NCI-H526 treated with DMSO at 0.1 percent for 48 hours (cell line): ENCODE measurements around the gene VWC2L.

ENCODE experiments used
- DNase-seq: peaks from one replicate; lab custom pipeline; 2025; lab: John Stamatoyannopoulos, UW

The VWC2L gene

DNA sequence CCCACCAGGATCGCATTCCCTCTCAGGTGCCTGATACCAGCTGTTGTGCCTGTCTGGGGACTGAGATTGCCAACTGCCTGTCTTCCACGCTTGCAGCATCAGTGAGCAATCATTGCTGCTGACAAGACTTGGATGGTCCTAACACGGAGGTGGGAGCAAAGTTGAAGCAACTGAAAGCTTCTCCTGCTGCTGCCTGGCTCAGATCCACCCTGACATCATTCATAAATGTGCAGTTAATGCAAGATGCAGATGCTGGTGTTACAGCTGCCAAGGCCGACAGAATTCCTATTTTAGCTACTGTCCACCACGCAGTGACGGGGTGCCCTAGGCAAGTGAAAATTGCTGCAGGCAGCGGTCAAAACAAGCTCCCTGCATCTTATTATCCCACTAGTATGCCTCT lies 131.4 kb downstream of the VWC2L start:
- DNase-seq = no peak

DNA sequence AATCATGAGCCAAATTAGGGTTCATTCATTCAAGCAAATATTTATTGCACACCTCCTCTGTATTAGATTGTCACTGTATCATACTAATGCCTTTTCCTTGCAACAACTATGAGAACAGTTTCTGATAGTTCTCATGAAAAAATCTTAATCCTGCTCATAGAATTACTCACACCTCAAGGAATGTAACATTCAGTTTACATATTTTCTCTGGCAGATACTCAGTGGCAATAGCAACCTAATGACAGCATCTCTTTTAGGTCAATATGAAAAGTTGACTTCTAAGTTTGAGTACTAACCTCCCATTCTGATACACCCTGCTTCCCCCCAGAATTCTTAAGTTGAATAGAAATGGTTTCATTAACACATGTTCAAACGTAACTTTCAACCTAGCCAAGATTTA lies 132.0 kb downstream of the VWC2L start:
- no peak for DNase-seq

DNA sequence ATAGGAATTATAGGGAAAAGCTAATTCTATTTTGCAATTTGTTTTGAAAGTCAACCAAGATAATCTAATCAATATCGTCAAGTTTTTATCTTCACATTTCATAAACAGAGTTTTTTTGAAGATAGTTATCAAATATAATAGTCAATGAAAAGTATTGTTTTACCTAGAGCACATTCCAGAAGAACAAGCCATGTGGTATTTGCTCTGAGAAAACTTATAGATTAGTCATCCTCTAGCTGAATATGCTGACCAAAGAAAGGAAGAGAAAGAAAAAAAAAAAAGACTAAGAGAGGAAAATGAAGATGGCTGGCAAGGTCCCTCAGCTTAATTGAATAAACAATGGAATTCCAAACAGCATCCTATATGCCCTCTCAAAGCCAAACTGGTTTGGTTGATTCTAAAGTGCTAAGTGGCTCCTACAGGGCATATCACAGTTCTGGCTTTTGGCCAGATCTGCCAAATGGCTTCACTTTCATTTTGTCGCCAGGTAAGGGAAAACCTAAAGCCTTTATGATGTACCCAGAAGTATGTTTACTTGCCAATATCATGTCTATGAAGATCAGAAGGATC lies 132.6 kb downstream of the VWC2L start:
- DNase-seq = no peak

DNA sequence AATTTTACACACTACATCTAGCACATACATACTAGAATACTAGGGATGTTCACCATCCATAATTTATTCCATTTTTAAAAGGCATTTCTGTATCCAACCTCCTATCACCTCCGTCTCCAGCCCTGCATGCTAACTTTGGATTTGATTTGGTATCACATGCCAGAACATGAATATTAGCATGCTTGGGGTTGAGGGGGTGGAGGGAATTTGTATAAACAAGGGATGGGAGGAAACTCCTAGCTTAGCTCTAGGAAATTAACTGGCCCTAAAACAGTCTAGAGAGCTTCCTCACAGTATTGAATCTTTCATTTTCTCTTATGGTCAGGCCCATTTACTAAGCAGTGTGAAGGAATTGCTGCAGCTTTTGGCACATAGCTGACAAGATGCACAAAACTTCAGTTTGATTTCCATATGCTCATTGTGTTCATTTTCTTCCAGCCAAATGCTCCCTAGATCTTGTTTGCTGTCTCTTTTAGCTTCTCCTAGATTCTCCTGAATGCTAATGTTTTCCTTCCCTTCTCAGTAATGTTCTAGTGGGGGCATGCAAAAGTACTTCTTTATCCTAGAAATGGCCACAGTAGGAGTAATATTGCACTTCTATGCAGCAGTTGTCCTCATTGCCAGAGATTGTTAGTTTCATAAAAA lies 135.2 kb downstream of the VWC2L start:
- DNase-seq = no peak

DNA sequence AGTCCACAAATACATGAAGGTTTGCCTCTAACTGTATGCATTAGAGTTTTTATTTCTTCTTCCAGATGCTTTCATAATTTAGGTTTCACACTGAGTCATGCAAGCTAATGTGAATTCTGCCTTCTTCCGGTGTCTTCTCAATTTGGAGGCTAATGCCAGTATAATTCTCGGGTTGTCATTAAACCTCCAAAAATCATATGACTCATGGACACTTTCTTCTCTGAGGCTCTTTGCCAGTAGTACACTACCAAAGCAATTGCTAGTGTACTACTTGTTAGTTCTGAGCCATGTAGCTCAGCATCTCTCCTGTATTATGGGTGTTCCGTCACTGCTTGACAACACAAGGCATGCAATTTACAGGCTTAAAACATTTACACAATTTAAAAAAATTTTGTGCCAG lies 137.1 kb downstream of the VWC2L start:
- DNase-seq = no peak

DNA sequence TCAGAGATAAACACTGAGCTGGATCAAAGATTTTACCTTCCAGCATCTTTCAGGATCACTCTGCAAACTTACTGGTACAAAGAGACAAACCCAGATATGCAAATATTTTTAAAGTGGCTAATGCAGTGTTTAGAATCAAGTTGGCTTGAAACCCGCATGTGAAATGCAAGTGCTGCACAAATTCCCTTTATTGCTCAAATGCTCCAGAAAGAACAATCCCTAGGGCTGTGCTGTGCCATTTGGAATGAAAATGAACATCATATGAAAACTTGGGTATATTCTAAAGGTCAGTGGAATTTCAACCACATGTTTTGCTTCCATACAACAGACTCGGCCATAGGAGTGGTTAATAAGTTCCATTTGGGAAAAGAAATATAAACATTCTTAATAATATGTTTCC lies 139.1 kb downstream of the VWC2L start:
- DNase-seq = no peak

DNA sequence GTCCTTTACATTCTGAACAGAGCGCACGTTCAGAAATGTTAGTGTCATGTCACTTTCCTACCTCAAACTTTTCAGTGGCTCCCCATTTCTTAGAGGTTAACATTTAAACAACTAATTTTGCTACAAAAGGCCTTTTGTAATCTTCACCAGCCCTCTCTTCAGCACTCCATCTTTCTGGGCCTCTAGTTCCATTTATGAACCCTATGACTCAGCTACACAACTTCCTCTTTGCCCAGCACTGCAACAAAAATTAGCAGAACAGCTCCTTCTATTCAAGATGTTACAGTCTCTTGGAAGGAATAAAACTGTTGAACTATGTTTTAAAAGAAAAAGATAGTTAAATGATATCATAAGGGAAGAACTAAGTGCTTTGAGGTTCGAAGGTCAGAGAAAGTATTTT lies 139.9 kb downstream of the VWC2L start:
- no peak for DNase-seq

DNA sequence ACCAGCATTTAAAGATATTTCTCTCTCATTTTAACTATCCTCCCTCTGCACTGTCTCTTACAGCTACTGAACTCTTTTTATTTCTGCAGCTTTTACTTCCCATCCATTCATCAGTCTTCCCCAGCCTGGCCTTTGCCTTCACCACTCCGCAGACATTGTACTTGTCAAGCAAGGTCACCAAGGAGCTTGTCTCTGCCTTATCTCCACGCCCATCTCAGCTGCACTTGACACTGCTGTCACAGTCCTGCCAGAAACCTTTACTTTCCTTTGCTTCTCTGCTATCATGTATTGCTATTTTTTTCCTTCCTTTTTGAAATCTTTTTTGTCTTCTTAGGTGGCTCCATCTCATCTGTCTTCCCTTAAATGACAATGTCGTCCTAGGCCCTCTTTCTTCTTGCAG lies 147.0 kb downstream of the VWC2L start:
- DNase-seq = no peak

DNA sequence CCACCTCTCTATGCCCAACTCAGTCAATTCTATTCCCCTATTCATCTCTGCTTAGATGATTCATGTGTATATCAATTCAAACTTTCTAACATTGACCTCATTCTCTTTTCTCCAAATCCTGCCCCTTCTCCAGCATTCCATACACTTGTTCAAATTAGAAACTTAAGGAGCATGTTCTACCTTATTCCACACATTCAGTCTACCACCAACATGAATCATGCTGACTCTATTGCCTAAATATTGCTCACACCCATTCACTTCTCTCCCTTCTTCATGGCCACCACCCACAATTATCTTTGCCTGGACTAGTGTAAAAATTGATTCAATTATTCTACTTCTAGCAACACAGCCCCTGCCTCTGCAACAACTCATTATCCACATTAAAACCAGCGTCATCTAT lies 147.5 kb downstream of the VWC2L start:
- no peak for DNase-seq

DNA sequence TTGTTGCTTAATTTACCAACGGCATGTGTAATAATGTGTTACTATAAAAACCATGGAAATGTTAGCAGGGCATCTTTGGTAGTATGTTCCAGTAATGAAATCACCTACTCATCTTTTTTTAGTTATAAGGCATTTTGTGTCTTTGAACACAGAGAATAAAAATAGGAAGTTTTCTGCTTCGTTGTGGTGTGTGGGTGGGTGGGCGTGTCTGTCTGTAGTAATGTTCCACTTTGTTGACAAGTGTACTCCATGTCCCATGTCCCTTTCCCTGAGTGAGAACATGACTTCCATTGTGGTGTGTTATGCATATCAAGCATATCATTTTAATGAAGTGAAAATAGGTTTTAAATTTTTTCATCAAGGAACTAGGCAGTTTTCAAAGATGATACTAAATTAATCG lies 149.3 kb downstream of the VWC2L start:
- no peak for DNase-seq

DNA sequence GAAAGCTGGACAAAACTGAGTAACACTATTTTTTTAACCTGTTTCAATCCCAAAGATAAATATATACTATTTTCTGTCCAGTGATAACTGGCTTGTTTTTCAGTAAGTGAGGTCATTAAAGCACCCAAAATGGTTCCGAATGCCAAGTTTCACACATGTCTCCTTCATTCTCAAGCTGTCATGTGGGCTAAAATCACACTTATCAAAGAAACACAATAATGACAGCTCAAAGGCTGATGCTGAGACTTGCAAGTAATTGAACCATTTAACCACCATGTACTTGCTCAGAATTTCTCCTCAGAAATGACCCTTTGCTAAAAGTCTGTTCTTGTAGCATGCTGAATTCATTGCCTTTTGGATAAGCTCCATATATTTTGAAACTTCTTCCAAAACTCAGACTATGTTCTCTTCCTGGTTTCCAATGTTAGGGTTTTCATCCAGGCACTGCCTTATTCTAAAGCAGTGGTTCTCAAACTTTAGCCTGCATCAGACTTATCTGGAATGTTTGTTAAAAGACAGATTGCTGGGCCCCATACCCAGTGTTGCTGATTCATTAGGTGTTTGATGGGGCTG lies 149.8 kb downstream of the VWC2L start:
- no peak for DNase-seq

DNA sequence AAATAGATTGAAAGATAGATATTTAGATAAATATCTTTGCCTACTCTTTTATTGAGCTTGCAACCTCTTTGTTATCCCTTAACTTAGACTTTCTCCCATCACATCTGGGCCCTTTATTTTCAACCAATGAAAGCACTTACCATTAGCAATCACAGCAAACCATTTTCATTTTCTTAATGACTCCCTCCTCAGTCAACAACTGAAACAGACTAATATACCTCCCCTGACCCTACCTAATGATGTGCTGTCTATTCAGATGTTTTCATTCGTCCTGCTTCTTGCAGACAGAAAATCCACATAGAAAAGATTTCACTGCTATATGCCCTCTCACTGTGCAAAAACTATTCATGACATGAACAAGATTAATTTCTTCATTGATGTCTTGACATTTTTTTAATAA lies 154.4 kb downstream of the VWC2L start:
- DNase-seq = no peak

DNA sequence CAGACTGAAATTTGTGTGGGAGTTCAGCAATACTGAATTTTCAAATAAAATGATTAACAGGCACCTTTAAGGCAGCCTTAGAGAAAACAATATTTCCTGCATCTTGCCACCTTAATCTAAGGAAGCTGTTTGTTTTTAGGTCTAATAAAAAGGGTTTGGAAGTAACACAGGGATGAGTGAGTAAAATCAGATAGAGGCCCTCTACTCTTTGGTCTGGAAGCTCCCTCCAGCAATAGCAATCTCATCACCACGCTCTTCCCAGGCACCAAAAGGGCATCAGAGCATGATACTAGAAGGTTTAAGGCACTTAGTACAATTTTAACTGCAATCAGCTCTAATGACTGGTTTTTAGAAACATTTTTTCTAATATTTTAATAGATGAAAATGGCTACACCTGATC lies 155.6 kb downstream of the VWC2L start:
- DNase-seq = no peak

DNA sequence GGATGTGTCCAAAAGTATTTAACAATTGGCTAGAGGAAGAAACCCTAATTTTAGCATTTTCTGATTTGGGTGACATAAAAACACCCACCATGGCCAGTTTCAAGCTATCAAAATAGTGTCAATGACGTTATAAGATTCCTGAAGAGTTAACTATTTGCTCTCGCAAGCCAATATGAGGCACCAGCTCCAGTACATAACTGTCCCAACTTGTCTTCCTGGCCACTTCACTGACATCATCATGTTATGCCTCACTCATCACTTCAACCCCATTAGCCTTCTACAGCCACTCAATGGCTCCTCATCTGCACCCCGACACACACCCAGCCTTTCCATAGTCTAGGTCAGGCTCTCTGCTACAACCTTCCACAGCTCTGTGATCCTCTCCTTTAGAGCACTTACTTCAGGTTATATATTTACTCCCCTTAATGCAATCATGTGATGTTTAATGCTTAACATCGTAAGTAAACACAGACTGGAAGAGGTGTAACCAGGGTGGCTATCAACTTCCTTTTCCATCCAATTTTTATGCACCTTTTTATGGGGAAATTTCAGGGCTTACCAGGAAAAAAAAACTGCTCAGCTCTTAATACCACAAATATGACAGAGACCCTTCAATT lies 158.7 kb downstream of the VWC2L start:
- DNase-seq = no peak

DNA sequence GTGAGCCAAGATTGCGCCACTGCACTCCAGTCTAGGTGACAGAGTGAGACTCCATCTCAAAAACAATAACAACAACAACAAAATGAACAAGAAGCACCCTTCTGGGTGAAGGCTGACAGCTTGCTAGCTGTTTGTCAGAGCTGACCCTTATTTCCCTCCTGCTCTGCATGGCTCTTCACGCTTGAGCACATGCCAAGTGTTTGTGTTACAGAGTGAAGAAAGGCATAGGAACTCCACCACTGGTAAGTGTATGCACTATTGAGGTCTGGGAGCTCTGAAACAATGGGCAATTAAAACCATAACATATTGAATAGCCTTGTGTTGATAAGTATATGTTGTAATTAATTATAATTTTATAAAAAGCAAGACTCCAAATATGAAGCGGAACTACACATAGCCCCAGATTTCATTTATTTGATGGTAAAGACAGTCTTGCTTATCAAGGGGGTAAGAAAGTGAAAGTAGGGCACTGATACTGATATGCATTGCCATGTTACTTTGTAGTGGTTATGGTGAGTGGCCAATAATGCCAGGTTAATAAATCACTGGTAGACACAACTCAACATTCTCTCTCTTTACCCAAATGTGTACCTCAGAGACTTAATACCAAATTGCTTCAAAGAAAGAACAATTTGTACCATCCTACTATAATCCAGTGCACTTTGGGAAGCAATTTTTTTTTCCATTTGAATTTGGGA lies 163.4 kb downstream of the VWC2L start:
- DNase-seq = no peak

DNA sequence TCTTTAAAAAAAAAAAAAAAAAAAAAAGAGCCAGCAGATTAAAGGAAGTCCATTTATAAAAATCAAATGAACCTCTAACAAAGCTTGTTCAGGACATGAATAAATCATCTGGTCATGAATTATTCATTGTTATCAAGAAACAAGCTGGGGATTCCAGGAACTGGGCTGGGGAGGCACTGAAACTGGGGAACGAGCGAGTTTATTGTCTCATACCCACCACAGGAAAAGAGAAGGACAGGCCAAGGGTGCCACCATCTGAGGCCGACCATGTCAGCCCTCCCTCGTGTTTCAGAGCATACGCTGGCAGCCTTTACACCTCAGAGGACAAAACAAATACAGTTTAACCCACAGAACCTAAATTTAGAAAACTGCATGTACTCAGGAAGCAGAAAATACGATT lies 164.2 kb downstream of the VWC2L start:
- no peak for DNase-seq

DNA sequence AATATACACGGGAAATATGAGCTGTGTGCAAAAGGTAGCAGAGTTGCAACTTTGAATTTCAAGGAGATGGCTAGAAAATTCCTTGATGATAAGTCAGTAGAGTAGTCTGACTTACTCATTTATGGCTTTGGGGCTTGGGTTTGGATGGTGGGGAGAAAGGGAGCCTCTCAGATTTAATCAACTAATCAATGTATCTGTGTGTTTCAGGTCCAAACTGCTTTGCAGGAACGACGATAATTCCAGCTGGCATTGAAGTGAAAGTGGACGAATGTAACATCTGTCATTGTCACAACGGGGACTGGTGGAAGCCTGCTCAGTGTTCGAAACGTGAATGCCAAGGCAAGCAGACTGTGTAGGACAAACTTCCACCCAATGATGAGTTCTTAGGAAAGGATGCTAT lies 164.6 kb downstream of the VWC2L start:
- no peak for DNase-seq

DNA sequence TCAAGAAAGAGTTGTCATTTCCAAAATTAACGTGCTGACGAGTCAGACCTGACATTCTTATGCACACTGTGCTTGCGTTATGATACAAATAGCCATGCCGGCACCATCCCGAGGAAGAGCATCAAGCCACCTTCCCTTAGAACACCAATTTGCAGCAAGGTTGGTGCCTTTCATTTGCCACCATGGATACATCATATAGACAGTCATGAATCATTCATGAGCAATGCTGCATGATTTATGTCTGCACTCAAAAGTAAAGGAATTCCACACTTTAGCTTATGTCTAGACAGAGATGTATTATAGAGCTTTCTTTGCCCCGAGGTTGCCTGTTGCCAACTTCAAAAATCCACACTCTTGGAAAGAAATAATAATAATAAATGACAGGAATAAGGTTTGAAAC lies 166.9 kb downstream of the VWC2L start:
- no peak for DNase-seq

DNA sequence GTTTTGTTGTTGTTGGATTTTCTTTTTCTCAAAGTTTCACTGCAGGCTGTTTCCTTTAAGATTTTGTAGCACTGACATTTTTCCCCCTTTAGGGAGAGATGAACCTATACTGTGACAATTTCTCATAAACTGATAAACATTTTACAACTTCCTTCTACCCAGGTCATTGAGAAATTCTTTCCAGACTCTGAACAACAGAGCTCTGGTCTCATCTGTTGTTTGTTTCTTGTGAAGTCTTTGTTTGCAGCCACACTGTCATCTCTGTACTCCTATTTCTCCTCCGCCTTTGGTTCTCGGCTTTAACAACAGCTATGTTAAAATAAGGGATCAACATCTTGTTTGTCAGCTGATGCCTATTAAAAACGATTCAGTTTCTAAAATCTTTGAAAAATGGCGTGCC lies 167.6 kb downstream of the VWC2L start:
- DNase-seq = no peak

DNA sequence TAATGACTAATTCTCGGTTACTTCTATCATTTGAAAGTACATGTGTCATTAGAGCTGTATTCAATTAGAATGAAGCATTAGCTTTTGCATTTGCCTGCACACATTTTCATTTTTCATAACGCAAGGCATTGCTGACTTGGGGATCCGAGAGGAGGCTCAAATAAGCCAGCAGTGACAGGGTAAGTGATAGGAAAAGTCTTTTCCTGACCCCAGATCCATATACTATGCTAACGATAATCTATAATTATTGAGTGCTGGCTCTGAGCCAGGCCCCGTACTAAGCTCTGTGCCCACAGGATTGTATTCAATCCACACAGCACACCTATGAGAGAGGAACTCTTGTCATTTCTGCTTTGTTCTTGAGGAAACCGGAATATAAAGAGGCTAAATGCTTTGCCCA lies 168.2 kb downstream of the VWC2L start:
- no peak for DNase-seq

DNA sequence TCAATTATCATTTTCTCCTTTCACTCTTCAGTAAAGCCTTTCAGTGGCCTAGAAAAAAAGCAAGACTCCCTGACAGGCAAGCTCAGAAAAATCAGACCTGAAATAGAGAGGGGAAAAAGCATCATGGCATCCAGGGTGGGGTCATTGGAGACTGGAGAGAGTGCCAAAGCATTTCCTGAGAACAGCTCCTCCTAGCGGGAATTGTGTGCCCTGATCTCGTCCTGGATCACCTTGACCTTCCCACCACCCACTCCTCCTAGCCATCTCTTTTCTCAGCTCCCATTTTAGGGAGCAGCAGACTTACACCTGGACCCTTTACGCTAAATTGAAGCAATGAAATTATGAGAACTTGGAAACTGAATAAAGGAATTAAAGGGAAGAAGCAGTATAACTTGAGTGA lies 176.6 kb downstream of the VWC2L start:
- no peak for DNase-seq

DNA sequence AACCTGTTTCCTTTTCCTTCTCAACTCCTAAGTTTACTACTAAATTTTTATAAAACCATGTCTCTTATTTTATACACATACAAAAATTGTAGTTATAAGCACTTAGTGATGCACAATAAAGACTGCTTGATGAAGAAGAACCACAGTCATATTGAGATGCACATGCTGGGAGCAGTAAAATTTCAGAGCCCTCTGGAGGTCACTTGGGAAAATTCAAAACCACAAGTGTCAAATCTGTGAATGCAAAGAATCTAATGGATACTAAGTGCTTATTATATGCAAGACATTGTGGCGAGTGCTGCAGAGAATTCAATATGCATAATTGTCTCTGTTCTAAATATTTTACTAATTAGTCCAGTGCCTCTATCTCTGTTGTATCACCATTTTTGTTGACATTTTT lies 180.5 kb downstream of the VWC2L start:
- DNase-seq = no peak

DNA sequence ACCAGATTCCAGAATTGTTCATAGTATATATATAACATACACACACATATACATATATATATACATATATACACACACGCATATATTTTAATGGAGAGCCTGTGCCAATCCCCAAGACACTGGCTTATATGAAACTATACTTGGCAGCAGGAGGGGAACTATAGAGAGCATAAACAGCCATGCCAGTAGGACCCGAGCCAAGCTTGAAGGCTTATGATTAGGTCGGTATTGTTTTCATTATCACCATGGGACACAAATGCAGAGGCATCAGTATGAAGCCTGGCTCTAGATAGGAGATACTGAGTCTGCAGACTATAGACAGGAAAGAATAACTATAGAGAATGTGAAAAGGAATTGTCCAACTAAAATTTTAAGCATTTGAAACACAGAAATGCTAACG lies 181.2 kb downstream of the VWC2L start:
- no peak for DNase-seq
